ENCODE data around the gene AFMID. TPM values are rescaled to one million over a fixed set of nuclear protein-coding genes. Genes with fewer than 3 reads are reported as not detected.

Gene AFMID
- total and polyA plus RNA-seq, 9 of the 15 experiments (the other 6 are each of a cell fraction or from before 2014, with no cell fraction given) = 62.1 to 188 (median 74.4) TPM

- TF ChIP-seq BRD9 (IDR thresholded peaks at IDR 0.05; ENCODE audit: low read depth, partially characterized antibody) (no peak), POLR2G (IDR thresholded peaks at IDR 0.05; ENCODE audit: low read depth, low read length) (0 out of 2 replicates have a peak, but pooled peaks have one; percentile 45), ZNF79 (CRISPR knock-in tag; IDR thresholded peaks at IDR 0.05; ENCODE audit: low read depth) (no peak), JUND (IDR thresholded peaks at IDR 0.05; ENCODE audit: borderline replicate concordance, low read depth, low read length) (peak; percentile 49), JUND (tag; IDR thresholded peaks at IDR 0.05; ENCODE audit: borderline replicate concordance, low read depth, low read length) (peak; percentile 33; the same call in 1 of the 3 replicates), CREB3 (tag; conservative IDR thresholded peaks at IDR 0.05; ENCODE audit: low read depth) (no peak), HES1 (IDR thresholded peaks at IDR 0.05; ENCODE audit: low read depth) (no peak), FOXK2 (conservative IDR thresholded peaks at IDR 0.05 in 1 of 2, IDR thresholded peaks at IDR 0.05 in 1 of 2; ENCODE audit: low read depth in 2 of 2) (no peak), SMARCA4 (IDR thresholded peaks at IDR 0.05) (no peak), RERE (CRISPR knock-in tag; IDR thresholded peaks at IDR 0.05; ENCODE audit: borderline replicate concordance) (no peak), FOXJ2 (tag; IDR thresholded peaks at IDR 0.05) (no peak), SREBF1 (IDR thresholded peaks at IDR 0.05; ENCODE audit: borderline replicate concordance, low read depth, low read length) (no peak), TEAD1 (CRISPR knock-in tag; IDR thresholded peaks at IDR 0.05) (peak in 1 of 2 experiments; percentile 52; a peak in 1 of 4 replicates), ETS2 (tag; IDR thresholded peaks at IDR 0.05; ENCODE audit: borderline replicate concordance, poor library complexity, severe bottlenecking) (no peak), ETV1 (tag; conservative IDR thresholded peaks at IDR 0.05; ENCODE audit: low read depth) (peak; percentile 41; the same call in 1 of the 2 replicates), BRF2 (IDR thresholded peaks at IDR 0.05; ENCODE audit: borderline replicate concordance, insufficient read depth, insufficient read length) (no peak), CREBBP (IDR thresholded peaks at IDR 0.05; ENCODE audit: low read depth, low read length) (no peak), ADNP (tag; IDR thresholded peaks at IDR 0.05) (no peak)
These were observed 64.0 kb downstream of the AFMID start (continued) for GRCh38 chr17:78250891-78251772.
